A673 (cell line): ENCODE results near the gene CHIC2. TPM values are rescaled to one million over a fixed set of nuclear protein-coding genes. Genes with fewer than 3 reads are reported as not detected.
A peak's percentile ranks its signal among the peaks of the same experiment; 100 is the strongest.

Experiments
- BruUV-seq: library from RNA; stranded (reverse); fragments of 400-500 nt; replicated peaks from 2 replicates; lab custom pipeline; 2021; lab: Mats Ljungman, UMichigan
- CTCF ChIA-PET: fragments of 300-600 bp; sonication (Branson Sonifier 250); formaldehyde crosslinking; loops from one replicate; lab custom pipeline; 2022; ENCODE audit warnings: antibody characterized with exemption; lab: Charles Lee
- POLR2A ChIA-PET: fragments of 300-600 bp; sonication (Branson Sonifier 250); formaldehyde crosslinking; loops from one replicate; lab custom pipeline; 2022; ENCODE audit warnings: antibody characterized with exemption; ENCODE audit not compliant: low non-redundant PET; lab: Charles Lee
- DNase-seq: peaks from one replicate; pipeline ENCODE4 v3.0.0-alpha.2; 2015; ENCODE audit warnings: low spot score
- H3K27ac ChIP-seq: fragments of 200-600 bp; sonication (generic); 2 replicates; pipeline ENCODE4 v1.5.1; 2016; ENCODE audit warnings: mixed run types, low read depth, mild to moderate bottlenecking, mixed read lengths, antibody characterized with exemption, low read length; ENCODE audit not compliant: poor library complexity, severe bottlenecking
- H3K27me3 ChIP-seq: fragments of 200-600 bp; sonication (generic); replicated peaks from 2 replicates; pipeline ENCODE4 v1.6.1; 2017; ENCODE audit warnings: mixed run types, low read depth, mild to moderate bottlenecking, mixed read lengths, antibody characterized with exemption, low read length; ENCODE audit not compliant: insufficient read depth, poor library complexity
- H3K36me3 ChIP-seq: fragments of 200-600 bp; sonication (generic); 2 replicates; pipeline ENCODE4 v1.6.1; 2016; ENCODE audit warnings: mixed run types, mild to moderate bottlenecking, mixed read lengths, antibody characterized with exemption, low read length; ENCODE audit not compliant: insufficient read depth, poor library complexity, severe bottlenecking
- H3K4me1 ChIP-seq: fragments of 200-600 bp; sonication (generic); 2 replicates; pipeline ENCODE4 v1.6.1; 2017; ENCODE audit warnings: mixed run types, mild to moderate bottlenecking, mixed read lengths, antibody characterized with exemption, low read length; ENCODE audit not compliant: insufficient read depth, poor library complexity, severe bottlenecking
- H3K4me3 ChIP-seq: fragments of 200-600 bp; sonication (generic); 2 replicates; pipeline ENCODE4 v1.5.1; 2016; ENCODE audit warnings: low read depth, mixed run types, mild to moderate bottlenecking, mixed read lengths, low read length; ENCODE audit not compliant: poor library complexity, severe bottlenecking
- H3K9me3 ChIP-seq: fragments of 200-600 bp; sonication (generic); 2 replicates; pipeline ENCODE4 v1.6.1; 2016; ENCODE audit warnings: mixed run types, low read depth, mild to moderate bottlenecking, mixed read lengths, antibody characterized with exemption, low read length; ENCODE audit not compliant: poor library complexity, severe bottlenecking
- CTCF ChIP-seq: fragments of 300-800, 200-600 bp; sonication (generic); conservative IDR thresholded peaks from 2 replicates; pipeline ENCODE4 v1.5.1; 2017; ENCODE audit warnings: low read depth, mild to moderate bottlenecking, antibody characterized with exemption, low read length, moderate library complexity, mixed read lengths
- EZH2 ChIP-seq: fragments of 200-600 bp; sonication (generic); IDR thresholded peaks from 2 replicates; pipeline ENCODE4 v1.6.1; 2017; ENCODE audit warnings: borderline replicate concordance, low read depth, mild to moderate bottlenecking, mixed read lengths, antibody characterized with exemption, low read length; ENCODE audit not compliant: poor library complexity, severe bottlenecking
- intact Hi-C: fragments of 100-400 bp; cut with micrococcal nuclease; formaldehyde crosslinking; loops from one replicate; pipeline ENCODE4 v1.10.0; 2022; ENCODE audit not compliant: unreplicated experiment
- total RNA-seq: library from RNA; stranded (reverse); gene quantifications from 2 replicates; pipeline ENCODE4 v1.2.3, GENCODE V29; 2021

Gene CHIC2
- total RNA-seq, 1 experiment from 2014 or later = 8.1 TPM

GRCh38 chr4:54066718-54067129, 2.3 kb upstream of the CHIC2 start:
- no TSS peak for BruUV-seq
- Histone ChIP-seq H3K36me3 (no peaks in the 10 kb centered on the region), H3K27me3 (no peaks in the 10 kb centered on the region), H3K9me3 (no peaks in the 10 kb centered on the region), H3K27ac (no peak overlapping the region), H3K4me1 (peaks cover 4% of the 10 kb centered on the region), H3K4me3 (no peak overlapping the region)
- CTCF ChIA-PET = no interaction called here
- intact Hi-C loops = no loop called here
- POLR2A ChIA-PET = no interaction called here
- no peak for DNase-seq
- TF ChIP-seq EZH2 (no peak), CTCF (no peak)

GRCh38 chr4:54066088-54066415, 1.6 kb upstream of the CHIC2 start:
- peaks cover 4% of the 10 kb centered on the region for H3K4me1 ChIP-seq
- no peaks in the 10 kb centered on the region for H3K9me3 ChIP-seq
- no peak for DNase-seq
- no peaks in the 10 kb centered on the region for H3K27me3 ChIP-seq
- H3K27ac ChIP-seq = no peak overlapping the region
- no peaks in the 10 kb centered on the region for H3K36me3 ChIP-seq
- POLR2A ChIA-PET = no interaction called here
- intact Hi-C loops = no loop called here
- TF ChIP-seq CTCF = no peak
- TF ChIP-seq EZH2 = no peak
- CTCF ChIA-PET = interaction anchor here (0.6 kb wide), 1 partner anchor 23 kb away, joined by 6 read pairs; no protein-coding TSS in a partner anchor
- no peak overlapping the region for H3K4me3 ChIP-seq
- BruUV-seq = no TSS peak

GRCh38 chr4:54065282-54066087, 1.1 kb upstream of the CHIC2 start:
- Histone ChIP-seq H3K27ac (no peak overlapping the region), H3K36me3 (no peaks in the 10 kb centered on the region), H3K4me3 (peak overlapping the region; percentile 73), H3K9me3 (no peaks in the 10 kb centered on the region), H3K4me1 (peaks cover 4% of the 10 kb centered on the region), H3K27me3 (no peaks in the 10 kb centered on the region)
- intact Hi-C loops = no loop called here
- ChIA-PET CTCF (interaction anchor here (0.6 kb wide), 1 partner anchor 23 kb away, joined by 6 read pairs; no protein-coding TSS in a partner anchor), POLR2A (no interaction called here)
- no TSS peak for BruUV-seq
- DNase-seq = no peak
- TF ChIP-seq CTCF (no peak), EZH2 (no peak)
